ENCODE measurements around the gene P3R3URF.

P3R3URF gene

DNA sequence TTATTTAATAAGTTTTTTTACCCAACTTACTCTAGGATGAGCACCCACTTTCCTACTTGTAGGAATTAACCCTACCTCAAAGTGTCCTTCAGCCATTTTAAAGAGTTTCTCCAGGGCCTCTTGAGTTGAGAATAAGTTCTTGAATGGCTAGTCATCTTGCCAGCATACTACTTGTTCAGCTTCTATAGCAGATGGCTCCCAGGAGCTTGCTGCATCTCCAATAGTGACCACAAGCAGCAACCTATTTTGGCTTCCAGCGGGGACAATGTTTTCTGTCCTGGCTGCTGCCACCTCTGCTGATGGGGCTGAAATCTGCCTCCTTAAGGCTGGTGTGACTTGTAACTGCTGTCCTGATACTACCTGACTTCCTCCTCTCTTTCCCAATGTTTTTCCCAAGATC lies 23.1 kb downstream of the P3R3URF start:
- Histone ChIP-seq H3K9me3 (ENCODE audit: control insufficient read depth, low read length) (no peaks in the 10 kb centered on the region), H3K4me1 (ENCODE audit: control insufficient read depth, insufficient read depth, low read length, poor library complexity, severe bottlenecking) (peaks cover 5% of the 10 kb centered on the region), H3K36me3 (ENCODE audit: control insufficient read depth, insufficient read depth, low read length) (no peaks in the 10 kb centered on the region), H3K4me3 (ENCODE audit: extremely low read depth, insufficient read depth, low read length, poor library complexity, severe bottlenecking) (no peak overlapping the region), H3K27ac (ENCODE audit: low read depth, low read length, severe bottlenecking) (no peak overlapping the region)
- WGBS, 2 experiments (ENCODE audit: insufficient coverage in 2 of 2) = 92 to 100% methylated on average over 1 of the region's 1 CpG

DNA sequence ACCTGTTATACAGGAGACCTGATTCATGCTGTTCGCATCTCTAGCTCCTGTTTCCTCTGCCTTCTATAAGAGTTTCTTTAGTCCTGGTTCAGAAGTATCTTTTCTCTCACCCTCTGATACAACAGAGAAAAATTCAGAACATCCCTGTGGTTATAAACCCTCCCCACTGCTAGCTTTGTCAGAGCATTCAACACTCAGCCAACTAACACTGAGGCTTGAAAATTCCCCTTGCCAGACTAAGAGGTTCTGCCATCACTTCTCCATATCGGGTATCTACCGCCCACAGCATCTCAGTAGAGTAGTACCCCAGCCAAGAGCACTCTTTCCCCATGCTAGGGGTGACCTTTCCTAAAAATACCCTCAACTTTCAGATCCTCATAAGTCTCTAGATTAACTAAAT lies 24.3 kb downstream of the P3R3URF start:
- Histone ChIP-seq H3K36me3 (ENCODE audit: control insufficient read depth, insufficient read depth, low read length) (no peaks in the 10 kb centered on the region), H3K9me3 (ENCODE audit: control insufficient read depth, low read length) (no peaks in the 10 kb centered on the region), H3K27ac (ENCODE audit: low read depth, low read length, severe bottlenecking) (no peak overlapping the region), H3K4me1 (ENCODE audit: control insufficient read depth, insufficient read depth, low read length, poor library complexity, severe bottlenecking) (peaks cover 5% of the 10 kb centered on the region), H3K4me3 (ENCODE audit: extremely low read depth, insufficient read depth, low read length, poor library complexity, severe bottlenecking) (no peak overlapping the region)
- 86 to 100% methylated on average over 3 of the region's 3 CpGs for WGBS, 2 experiments (ENCODE audit: insufficient coverage in 2 of 2)

DNA sequence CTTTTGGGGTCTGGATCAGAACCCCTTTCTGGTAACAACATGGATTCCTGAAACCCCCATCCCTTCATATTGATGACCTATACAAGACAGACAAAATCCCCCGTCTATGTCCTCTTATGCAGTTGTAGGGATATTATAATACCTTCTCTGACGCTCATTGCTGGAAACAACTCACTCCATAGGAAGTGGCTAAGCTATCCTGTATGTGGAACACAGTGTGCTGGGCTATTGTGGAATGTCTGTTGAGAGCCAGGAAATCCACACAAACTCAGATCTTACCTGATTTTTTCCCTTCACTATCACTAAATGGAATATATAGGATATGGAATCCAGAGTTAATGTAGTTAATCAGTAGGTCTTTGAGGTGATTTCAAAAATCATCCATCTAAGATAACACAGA lies 26.2 kb downstream of the P3R3URF start:
- Histone ChIP-seq H3K4me1 (ENCODE audit: control insufficient read depth, insufficient read depth, low read length, poor library complexity, severe bottlenecking) (peaks cover 5% of the 10 kb centered on the region), H3K27ac (ENCODE audit: low read depth, low read length, severe bottlenecking) (no peak overlapping the region), H3K4me3 (ENCODE audit: extremely low read depth, insufficient read depth, low read length, poor library complexity, severe bottlenecking) (no peak overlapping the region), H3K36me3 (ENCODE audit: control insufficient read depth, insufficient read depth, low read length) (no peaks in the 10 kb centered on the region), H3K9me3 (ENCODE audit: control insufficient read depth, low read length) (no peaks in the 10 kb centered on the region)
- WGBS, 2 experiments (ENCODE audit: insufficient coverage in 2 of 2) = no CpG with 5 or more reads among the region's 2 CpGs

DNA sequence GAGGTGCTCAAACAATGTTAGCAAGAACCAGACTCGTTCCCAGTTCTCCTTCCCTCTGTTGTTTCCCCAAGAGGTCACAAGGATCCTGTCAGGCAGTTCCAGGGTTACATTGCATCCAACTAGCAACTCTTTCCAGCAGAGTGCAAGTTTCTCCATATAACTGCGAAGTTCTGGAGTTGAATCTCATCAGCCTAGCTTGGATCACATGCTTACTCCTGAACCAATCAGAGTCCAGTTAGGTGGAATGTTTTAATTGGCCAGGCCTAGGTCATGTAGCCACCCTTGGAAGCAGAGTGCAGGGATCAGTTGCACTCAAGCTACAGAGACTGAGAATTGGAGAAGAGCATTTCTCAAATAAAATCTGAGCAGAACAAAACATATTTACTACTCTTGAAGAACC lies 28.0 kb downstream of the P3R3URF start:
- WGBS, 2 experiments (ENCODE audit: insufficient coverage in 2 of 2) = 85 to 100% methylated on average over 2 of the region's 2 CpGs
- Histone ChIP-seq H3K36me3 (ENCODE audit: control insufficient read depth, insufficient read depth, low read length) (no peaks in the 10 kb centered on the region), H3K27ac (ENCODE audit: low read depth, low read length, severe bottlenecking) (no peak overlapping the region), H3K9me3 (ENCODE audit: control insufficient read depth, low read length) (no peaks in the 10 kb centered on the region), H3K4me1 (ENCODE audit: control insufficient read depth, insufficient read depth, low read length, poor library complexity, severe bottlenecking) (peaks cover 5% of the 10 kb centered on the region), H3K4me3 (ENCODE audit: extremely low read depth, insufficient read depth, low read length, poor library complexity, severe bottlenecking) (no peak overlapping the region)

DNA sequence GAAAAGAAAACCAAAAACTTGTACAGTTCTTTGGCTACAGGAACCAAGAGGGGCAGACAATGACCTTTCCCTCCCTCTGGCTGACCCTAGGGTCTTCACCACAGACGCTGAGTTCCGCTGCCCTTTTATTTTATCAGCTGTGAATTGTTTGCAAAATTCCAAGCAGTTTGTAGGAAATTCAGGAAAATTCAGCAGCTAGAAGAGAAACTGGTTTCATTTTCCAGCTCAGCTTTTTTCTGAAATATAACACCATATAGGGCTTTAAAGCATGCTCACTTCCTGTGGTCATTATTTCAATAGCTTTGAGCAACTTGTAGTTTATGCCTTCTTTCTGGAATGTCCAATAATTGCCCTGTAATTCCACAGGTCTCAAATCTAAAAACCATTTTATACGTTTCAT lies 38.4 kb downstream of the P3R3URF start:
- WGBS, 2 experiments (ENCODE audit: insufficient coverage in 2 of 2) = no CpG with 5 or more reads among the region's 3 CpGs
- Histone ChIP-seq H3K4me3 (ENCODE audit: extremely low read depth, insufficient read depth, low read length, poor library complexity, severe bottlenecking) (no peak overlapping the region), H3K27ac (ENCODE audit: low read depth, low read length, severe bottlenecking) (no peak overlapping the region), H3K4me1 (ENCODE audit: control insufficient read depth, insufficient read depth, low read length, poor library complexity, severe bottlenecking) (peaks cover 5% of the 10 kb centered on the region), H3K9me3 (ENCODE audit: control insufficient read depth, low read length) (no peaks in the 10 kb centered on the region), H3K36me3 (ENCODE audit: control insufficient read depth, insufficient read depth, low read length) (no peaks in the 10 kb centered on the region)

DNA sequence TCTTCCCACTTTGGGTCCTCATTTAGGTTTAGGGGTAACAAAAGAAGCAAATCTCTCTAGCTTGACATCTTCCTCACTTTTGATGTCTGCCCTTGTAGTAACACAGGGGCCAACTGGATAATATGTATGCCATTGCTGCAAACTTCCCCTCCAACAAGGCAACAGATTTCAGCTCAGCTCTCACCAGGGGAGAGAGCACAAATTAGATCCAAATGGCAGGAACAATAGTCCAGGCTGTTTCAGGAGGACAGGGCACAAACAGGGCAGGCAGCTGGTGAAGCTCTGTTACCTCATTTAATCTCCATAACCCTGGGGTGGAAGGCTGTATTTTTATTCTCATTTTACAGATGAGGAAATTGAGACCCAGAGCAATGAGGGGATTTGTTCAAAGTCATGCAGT lies 39.6 kb downstream of the P3R3URF start:
- H3K4me3 ChIP-seq (ENCODE audit: extremely low read depth, insufficient read depth, low read length, poor library complexity, severe bottlenecking) = no peak overlapping the region

DNA sequence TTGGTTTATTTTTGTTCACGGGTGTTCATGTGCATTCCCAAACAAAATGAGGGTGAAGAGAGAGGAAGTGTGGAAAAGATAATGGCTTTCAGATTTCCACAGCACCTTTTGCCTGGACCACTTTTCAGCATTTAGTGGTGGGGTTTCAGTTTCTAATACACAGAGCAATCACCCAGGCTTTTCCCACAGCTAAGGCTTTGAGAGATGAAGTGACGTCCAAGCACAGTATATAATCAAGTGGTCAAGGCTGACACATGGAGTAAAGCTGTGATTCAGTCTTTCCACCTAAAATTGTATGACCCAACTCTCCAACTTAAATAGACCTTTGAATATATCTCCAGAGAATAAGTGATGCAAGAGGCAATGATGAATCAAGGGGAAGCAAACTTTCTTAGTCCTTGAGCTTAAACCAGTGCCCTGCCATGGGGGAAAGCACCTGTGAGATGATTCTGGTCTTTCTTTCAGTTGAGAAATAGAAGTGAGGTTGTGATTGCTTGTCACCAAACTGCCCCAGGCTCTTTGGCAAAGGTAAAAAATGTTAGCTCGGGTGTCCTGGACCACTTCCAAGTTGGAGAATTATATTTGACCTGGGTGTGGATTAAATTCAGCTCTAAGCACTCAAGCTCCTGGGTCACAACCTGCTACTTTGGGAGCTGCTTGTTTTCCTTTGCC lies 41.5 kb downstream of the P3R3URF start:
- Histone ChIP-seq H3K4me1 (ENCODE audit: control insufficient read depth, insufficient read depth, low read length, poor library complexity, severe bottlenecking) (peaks cover 5% of the 10 kb centered on the region), H3K36me3 (ENCODE audit: control insufficient read depth, insufficient read depth, low read length) (no peaks in the 10 kb centered on the region), H3K4me3 (ENCODE audit: extremely low read depth, insufficient read depth, low read length, poor library complexity, severe bottlenecking) (no peak overlapping the region), H3K9me3 (ENCODE audit: control insufficient read depth, low read length) (no peaks in the 10 kb centered on the region), H3K27ac (ENCODE audit: low read depth, low read length, severe bottlenecking) (no peak overlapping the region)
- 92 to 100% methylated on average over 1 to 2 of the region's 3 CpGs for WGBS, 2 experiments (ENCODE audit: insufficient coverage in 2 of 2)

More for the DNA sequence above, 39.6 kb downstream of the P3R3URF start:
- H3K27ac ChIP-seq (ENCODE audit: low read depth, low read length, severe bottlenecking) = no peak overlapping the region
- no peaks in the 10 kb centered on the region for H3K9me3 ChIP-seq (ENCODE audit: control insufficient read depth, low read length)
- peaks cover 5% of the 10 kb centered on the region for H3K4me1 ChIP-seq (ENCODE audit: control insufficient read depth, insufficient read depth, low read length, poor library complexity, severe bottlenecking)
- H3K36me3 ChIP-seq (ENCODE audit: control insufficient read depth, insufficient read depth, low read length) = no peaks in the 10 kb centered on the region

DNA sequence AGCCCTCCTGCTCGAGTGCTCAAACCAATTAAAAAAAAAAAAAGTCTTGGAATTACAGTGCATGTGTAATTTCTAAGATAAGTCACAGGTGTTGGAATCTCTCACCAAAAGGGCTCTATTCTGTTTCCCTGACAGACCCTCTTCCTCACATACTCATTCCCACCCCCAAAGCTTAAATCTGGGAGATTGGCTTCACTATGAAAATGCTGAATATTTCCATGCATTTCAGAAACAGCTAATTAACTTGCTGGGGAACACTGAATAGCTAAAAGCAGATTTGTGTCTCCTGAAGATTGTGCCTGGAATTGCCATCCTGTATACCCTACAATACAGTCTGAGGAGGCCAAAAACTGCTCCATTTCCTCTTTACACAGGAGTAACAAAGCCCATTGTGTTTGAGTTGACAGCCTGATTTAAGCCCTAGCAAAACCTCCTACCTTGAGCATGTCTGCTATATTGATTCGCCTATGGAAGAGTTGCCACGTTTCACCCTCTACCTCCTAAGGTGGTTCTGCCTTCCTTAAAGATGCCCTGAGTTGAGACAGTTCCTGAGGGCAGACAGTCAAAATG lies 42.4 kb downstream of the P3R3URF start:
- Histone ChIP-seq H3K27ac (ENCODE audit: low read depth, low read length, severe bottlenecking) (peak overlapping the region; percentile 100), H3K9me3 (ENCODE audit: control insufficient read depth, low read length) (no peaks in the 10 kb centered on the region), H3K4me1 (ENCODE audit: control insufficient read depth, insufficient read depth, low read length, poor library complexity, severe bottlenecking) (peaks cover 5% of the 10 kb centered on the region), H3K4me3 (ENCODE audit: extremely low read depth, insufficient read depth, low read length, poor library complexity, severe bottlenecking) (peak overlapping the region; percentile 80), H3K36me3 (ENCODE audit: control insufficient read depth, insufficient read depth, low read length) (no peaks in the 10 kb centered on the region)
- WGBS, 2 experiments (ENCODE audit: insufficient coverage in 2 of 2) = no CpG with 5 or more reads among the region's 3 CpGs

DNA sequence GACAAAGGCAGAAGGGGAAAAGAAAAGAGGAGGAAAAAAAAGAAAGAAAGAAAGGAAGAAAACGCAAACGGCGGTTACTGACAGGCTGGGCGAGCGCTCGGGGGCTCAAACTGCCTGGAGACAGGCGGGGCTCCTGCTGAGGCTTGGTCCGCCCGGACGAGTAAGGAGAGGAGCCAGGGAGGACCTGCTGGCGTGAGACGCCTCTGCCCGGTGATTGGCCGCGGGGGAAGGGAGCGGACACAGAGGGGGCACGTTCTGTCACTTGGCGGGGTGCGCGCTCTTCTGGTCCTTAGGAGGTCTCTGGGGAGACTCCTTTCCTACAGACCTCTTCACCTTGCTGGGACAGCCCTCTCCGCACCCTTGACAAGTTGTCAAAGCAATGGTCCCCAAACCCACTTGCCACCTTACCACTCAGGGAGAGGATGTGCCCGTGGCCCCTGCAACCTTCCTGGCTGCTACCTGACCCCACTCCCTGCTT lies 43.1 kb downstream of the P3R3URF start:
- Histone ChIP-seq H3K27ac (ENCODE audit: low read depth, low read length, severe bottlenecking) (peak overlapping the region; percentile 100), H3K36me3 (ENCODE audit: control insufficient read depth, insufficient read depth, low read length) (no peaks in the 10 kb centered on the region), H3K4me3 (ENCODE audit: extremely low read depth, insufficient read depth, low read length, poor library complexity, severe bottlenecking) (peak overlapping the region; percentile 80), H3K9me3 (ENCODE audit: control insufficient read depth, low read length) (no peaks in the 10 kb centered on the region), H3K4me1 (ENCODE audit: control insufficient read depth, insufficient read depth, low read length, poor library complexity, severe bottlenecking) (peaks cover 5% of the 10 kb centered on the region)
- 0 to 1% methylated on average over 13 to 20 of the region's 22 CpGs for WGBS, 2 experiments (ENCODE audit: insufficient coverage in 2 of 2)

DNA sequence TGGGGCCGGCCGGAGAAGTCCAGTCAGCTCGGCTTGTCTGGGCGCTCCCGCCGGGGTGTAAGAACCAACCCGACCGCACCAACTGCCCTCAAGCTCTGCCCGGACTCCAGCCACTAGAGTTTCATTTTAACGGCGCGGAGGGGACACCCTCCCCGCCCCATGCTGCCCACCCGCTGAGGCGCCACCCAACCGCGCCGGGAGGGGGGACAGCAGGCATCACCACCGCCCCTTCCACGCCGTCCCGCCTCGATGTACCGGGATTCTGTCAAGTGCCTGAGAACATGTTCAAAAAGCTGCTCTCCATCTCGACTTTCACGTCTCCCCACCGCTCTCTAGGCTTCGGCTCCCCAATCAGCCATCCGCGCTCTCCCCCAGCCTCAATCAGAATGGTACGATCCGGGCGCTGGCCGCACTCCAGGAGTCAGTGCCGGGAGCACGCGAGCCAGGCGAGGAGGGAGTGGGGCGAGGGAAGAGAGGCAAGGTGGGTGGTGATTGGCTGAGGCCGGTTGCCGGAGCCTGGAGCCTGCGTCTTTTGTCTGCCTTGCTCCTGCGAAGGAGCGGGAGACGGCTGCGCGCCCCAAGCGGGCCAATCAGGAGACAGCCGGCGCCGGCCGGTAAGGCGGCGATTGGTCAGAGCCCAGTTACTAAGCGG lies 43.6 kb downstream of the P3R3URF start, which contains the start of gene PIK3R3:
Gene PIK3R3, minus strand, starts transcription at position 101 of the 652 bp plus-strand sequence. CDS start 677 bp downstream, outside the sequence.
- WGBS, 2 experiments (ENCODE audit: insufficient coverage in 2 of 2) = 0% methylated on average over 30 to 54 of the region's 55 CpGs
- H3K4me1 ChIP-seq (ENCODE audit: control insufficient read depth, insufficient read depth, low read length, poor library complexity, severe bottlenecking) = peaks cover 5% of the 10 kb centered on the region
- H3K4me3 ChIP-seq (ENCODE audit: extremely low read depth, insufficient read depth, low read length, poor library complexity, severe bottlenecking) = peak within 1 kb of the TSS; percentile 80
- H3K27ac ChIP-seq (ENCODE audit: low read depth, low read length, severe bottlenecking) = peak within 1 kb of the TSS; percentile 100
- H3K36me3 ChIP-seq (ENCODE audit: control insufficient read depth, insufficient read depth, low read length) = no peaks in the 10 kb centered on the region
- no peaks in the 10 kb centered on the region for H3K9me3 ChIP-seq (ENCODE audit: control insufficient read depth, low read length)
